ENCODE results near the gene TPRA1.

Gene TPRA1

GRCh38 chr3:127590593-127591465 lies at the start of gene TPRA1:
Gene TPRA1, minus strand, starts transcription at chr3:127590733. Its CDS starts 10,587 bp downstream, at chr3:127580146.
- peak; percentile 64 for DNase-seq (ENCODE audit: low read depth, low spot score)

GRCh38 chr3:127640042-127640355 lies 49.5 kb upstream of the TPRA1 start:
- no peak for DNase-seq (ENCODE audit: low read depth, low spot score)

- no peak for DNase-seq (ENCODE audit: low read depth, low spot score)
Observed at GRCh38 chr3:127639173-127640041, 48.9 kb upstream of the TPRA1 start.

- DNase-seq (ENCODE audit: low read depth, low spot score): no peak
Observed at GRCh38 chr3:127637971-127638370, 47.4 kb upstream of the TPRA1 start.

GRCh38 chr3:127637546-127637945 lies 47.0 kb upstream of the TPRA1 start:
- DNase-seq (ENCODE audit: low read depth, low spot score): no peak

GRCh38 chr3:127634653-127635052 lies 44.1 kb upstream of the TPRA1 start:
- DNase-seq (ENCODE audit: low read depth, low spot score): no peak

GRCh38 chr3:127632035-127632820 lies 41.7 kb upstream of the TPRA1 start:
- DNase-seq (ENCODE audit: low read depth, low spot score): no peak

GRCh38 chr3:127630811-127631714 lies 40.5 kb upstream of the TPRA1 start:
- no peak for DNase-seq (ENCODE audit: low read depth, low spot score)

- DNase-seq (ENCODE audit: low read depth, low spot score): no peak
Observed at GRCh38 chr3:127629467-127630403, 39.2 kb upstream of the TPRA1 start.

GRCh38 chr3:127628788-127629466 lies 38.4 kb upstream of the TPRA1 start, which contains the start of gene PODXL2:
Gene PODXL2, plus strand, starts transcription at chr3:127629185. Its CDS starts 35 bp downstream, at chr3:127629220.
- DNase-seq (ENCODE audit: low read depth, low spot score): no peak

- DNase-seq (ENCODE audit: low read depth, low spot score): no peak
Observed at GRCh38 chr3:127628426-127628787, 37.9 kb upstream of the TPRA1 start.

GRCh38 chr3:127625821-127626220 lies 35.3 kb upstream of the TPRA1 start:
- no peak for DNase-seq (ENCODE audit: low read depth, low spot score)

- DNase-seq (ENCODE audit: low read depth, low spot score): no peak
Observed at GRCh38 chr3:127624063-127624462, 33.5 kb upstream of the TPRA1 start.

- no peak for DNase-seq (ENCODE audit: low read depth, low spot score)
Observed at GRCh38 chr3:127622772-127623576, 32.4 kb upstream of the TPRA1 start.

- no peak for DNase-seq (ENCODE audit: low read depth, low spot score)
Observed at GRCh38 chr3:127622031-127622430, 31.5 kb upstream of the TPRA1 start.

- DNase-seq (ENCODE audit: low read depth, low spot score): no peak
Observed at GRCh38 chr3:127620637-127621375, 30.3 kb upstream of the TPRA1 start.

GRCh38 chr3:127618891-127619290 lies 28.4 kb upstream of the TPRA1 start:
- DNase-seq (ENCODE audit: low read depth, low spot score): no peak

Data from activated CD4-positive, CD25-positive, alpha-beta regulatory T cell treated with anti-CD3 and anti-CD28 coated beads, Interleukin-2, amount 50 U/mL, for 16 hours (primary cell).